HepG2 (cell line): ENCODE data around the gene SLC19A1. TPM values are rescaled to one million over a fixed set of nuclear protein-coding genes. Genes with fewer than 3 reads are reported as not detected.

ENCODE experiments used
- ATAC-seq: fragments of 200-7000 bp; cut with Tn5 transposase; 3 replicates; pipeline ENCODE4 v1.9.1; 2020; ENCODE audit warnings: mild to moderate bottlenecking, moderate library complexity
- BruUV-seq: library from RNA; stranded (reverse); fragments of 400-500 nt; replicated peaks from 2 replicates; lab custom pipeline; 2021; lab: Mats Ljungman, UMichigan
- CTCF ChIA-PET: fragments of 300-600 bp; formaldehyde crosslinking; extraction: SDS; loops from one replicate; lab custom pipeline; 2021; ENCODE audit warnings: low total read pairs, inconsistent platforms, low intra/inter-chr PET ratio; lab: Yijun Ruan, JAX
- POLR2A ChIA-PET: fragments of 350-600 bp; sonication (Branson Sonifier 250); formaldehyde crosslinking; loops from one replicate; lab custom pipeline; 2020; ENCODE audit warnings: antibody characterized with exemption, inconsistent platforms; lab: Yijun Ruan, JAX
- DNase-seq: peaks from one replicate; pipeline ENCODE4 v3.0.0-alpha.2; 2015; ENCODE audit warnings: low spot score
- FAIRE-seq: peaks from 3 replicates; lab custom pipeline; 2011; peaks lifted over from hg19 to GRCh38; lab: Jason Lieb, UNC
- H2AFZ ChIP-seq: one replicate; pipeline ENCODE4 v1.6.1; 2011; ENCODE audit warnings: low read length, inconsistent platforms
- H3K27ac ChIP-seq: fragments of 300-600 bp; 3 replicates; pipeline ENCODE4 v1.8.0; 2011; ENCODE audit warnings: mixed run types, mild to moderate bottlenecking, mixed read lengths, low read length, inconsistent platforms; ENCODE audit not compliant: insufficient read depth; ENCODE audit errors: extremely low read length
- H3K27me3 ChIP-seq, 2 experiments: fragments of 200-600 bp in 1 of 2; 2 replicates in 1 of 2; 3 replicates in 1 of 2; pipeline versions ENCODE4 v1.6.0 to v1.8.0; 2011; ENCODE audit warnings: low read length in 2 of 2, mild to moderate bottlenecking in 2 of 2, moderate library complexity in 2 of 2, inconsistent platforms in 1 of 2; ENCODE audit not compliant: insufficient read depth in 2 of 2, control insufficient read depth in 1 of 2
- H3K36me3 ChIP-seq, 2 experiments: fragments of 200-600 bp in 1 of 2; replicated peaks in 1 of 2; 2 replicates in 1 of 2; 3 replicates in 1 of 2; pipeline versions ENCODE4 v1.5.1 to v1.8.0; 2011; ENCODE audit warnings: low read length in 2 of 2, inconsistent platforms in 1 of 2; ENCODE audit not compliant: insufficient read depth in 2 of 2, control insufficient read depth in 1 of 2
- H3K4me1 ChIP-seq: 2 replicates; pipeline ENCODE4 v1.5.1; 2012; ENCODE audit warnings: low read length, inconsistent platforms; ENCODE audit not compliant: insufficient read depth
- H3K4me2 ChIP-seq: 2 replicates; pipeline ENCODE4 v1.6.0; 2011; ENCODE audit warnings: low read depth, low read length, inconsistent platforms
- H3K4me3 ChIP-seq, 3 experiments: fragments of 200-600 bp in 1 of 3; sonication (generic), shearing (Covaris generic) in 1 of 3; replicated peaks in 1 of 3; 2 replicates each; pipeline ENCODE4 v1.5.1; 2011 to 2016; ENCODE audit warnings: low read length in 3 of 3, inconsistent platforms in 2 of 3, low read depth in 2 of 3, mild to moderate bottlenecking in 2 of 3, control low read depth in 1 of 3, mixed read lengths in 1 of 3; ENCODE audit not compliant: insufficient read depth in 1 of 3
- H3K79me2 ChIP-seq: one replicate; pipeline ENCODE4 v1.6.1; 2011; ENCODE audit warnings: low read length, inconsistent platforms; ENCODE audit not compliant: insufficient read depth
- H3K9ac ChIP-seq: 2 replicates; pipeline ENCODE4 v1.6.0; 2011; ENCODE audit warnings: mild to moderate bottlenecking, low read depth, low read length, inconsistent platforms; ENCODE audit not compliant: insufficient read depth
- H3K9me3 ChIP-seq: 2 replicates; pipeline ENCODE4 v1.5.1; 2012; ENCODE audit warnings: mild to moderate bottlenecking, low read length
- H4K20me1 ChIP-seq: 2 replicates; pipeline ENCODE4 v1.6.0; 2011; ENCODE audit warnings: inconsistent platforms, mild to moderate bottlenecking, low read length, moderate library complexity; ENCODE audit not compliant: insufficient read depth
- NONO ChIP-seq, 2 experiments: fragments of 450-650 bp in 1 of 2; sonication (generic) in 1 of 2; formaldehyde crosslinking in 1 of 2; IDR thresholded peaks in 1 of 2; conservative IDR thresholded peaks in 1 of 2; 2 replicates each; pipeline versions ENCODE4 v1.6.1 to v1.8.0; 2017 to 2022; ENCODE audit warnings: mild to moderate bottlenecking in 1 of 2, missing genetic modification reagents in 1 of 2, moderate library complexity in 1 of 2
- WGBS: methylation state at CpG from one replicate; pipeline ENCODE4 v1.1.6; 2017; ENCODE audit warnings: low lambda C conversion rate; 5-methylcytosine and 5-hydroxymethylcytosine counted together
- in situ Hi-C: cut with HindIII; loops from 2 replicates; pipeline ENCODE4 v1.10.0; 2017; ENCODE audit warnings: low pct_unique_long_range_greater_than_20kb; ENCODE audit not compliant: extremely low pct_ligation_motif_present
- intact Hi-C: fragments of 100-400 bp; cut with micrococcal nuclease; formaldehyde crosslinking; loops from one replicate; pipeline ENCODE4 v1.10.0; 2022; ENCODE audit not compliant: unreplicated experiment
- polyA plus RNA-seq, 8 experiments: library from polyadenylated mRNA; depleted of rRNA in 3 of 8; stranded (reverse) in 7 of 8; unstranded in 1 of 8; fragments of >200 nt; fragmentation: Illumina TruSeq in 4 of 8; extraction: Trizol in 4 of 8; gene quantifications; 2 replicates each; pipeline versions ENCODE4 v1.2.1 to v1.2.3, GENCODE V29; 2011 to 2016; ENCODE audit warnings: low read depth in 4 of 8, missing spikeins in 1 of 8, mixed read lengths in 1 of 8; ENCODE audit not compliant: insufficient read depth in 1 of 8
- total RNA-seq, 5 experiments: library from RNA; depleted of rRNA; stranded (reverse); fragments of >200 nt; fragmentation: Illumina TruSeq; extraction: Trizol; gene quantifications; 2 replicates each; pipeline ENCODE4 v1.2.3, GENCODE V29; 2016; ENCODE audit warnings: low read depth in 1 of 5
- TF ChIP-seq, protein P1 (sequence below): sonication (generic); formaldehyde crosslinking; IDR thresholded peaks from 2 replicates; pipeline ENCODE4 v1.4.0; 2020; ENCODE audit warnings: missing genetic modification reagents, mild to moderate bottlenecking, borderline replicate concordance

Gene SLC19A1
- total and polyA plus RNA-seq, 2 of the 13 experiments (the other 11 are each of a cell fraction or from before 2014, with no cell fraction given), result 21.8 to 23.0 TPM

DNA sequence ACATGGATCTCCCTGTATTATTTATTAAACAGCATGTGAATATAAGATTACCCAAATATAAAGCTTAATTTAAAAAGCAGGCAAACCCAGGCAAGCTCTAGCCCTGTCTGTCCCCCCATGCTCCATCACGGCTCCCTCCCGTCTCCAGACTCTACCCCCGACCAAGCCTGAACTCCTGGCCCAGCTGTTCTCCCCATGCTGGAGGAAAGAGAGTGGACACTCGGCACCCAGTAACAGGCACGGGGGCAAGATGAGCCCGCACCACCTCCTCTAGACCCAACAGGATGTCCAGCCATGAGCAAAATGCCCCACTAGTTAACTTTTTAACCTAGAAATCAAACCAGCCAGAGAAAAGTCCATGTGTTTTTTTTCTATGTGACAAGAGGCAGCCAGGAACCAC, 19.3 kb downstream of the SLC19A1 start (continued):
- TF ChIP-seq, protein P1, sequence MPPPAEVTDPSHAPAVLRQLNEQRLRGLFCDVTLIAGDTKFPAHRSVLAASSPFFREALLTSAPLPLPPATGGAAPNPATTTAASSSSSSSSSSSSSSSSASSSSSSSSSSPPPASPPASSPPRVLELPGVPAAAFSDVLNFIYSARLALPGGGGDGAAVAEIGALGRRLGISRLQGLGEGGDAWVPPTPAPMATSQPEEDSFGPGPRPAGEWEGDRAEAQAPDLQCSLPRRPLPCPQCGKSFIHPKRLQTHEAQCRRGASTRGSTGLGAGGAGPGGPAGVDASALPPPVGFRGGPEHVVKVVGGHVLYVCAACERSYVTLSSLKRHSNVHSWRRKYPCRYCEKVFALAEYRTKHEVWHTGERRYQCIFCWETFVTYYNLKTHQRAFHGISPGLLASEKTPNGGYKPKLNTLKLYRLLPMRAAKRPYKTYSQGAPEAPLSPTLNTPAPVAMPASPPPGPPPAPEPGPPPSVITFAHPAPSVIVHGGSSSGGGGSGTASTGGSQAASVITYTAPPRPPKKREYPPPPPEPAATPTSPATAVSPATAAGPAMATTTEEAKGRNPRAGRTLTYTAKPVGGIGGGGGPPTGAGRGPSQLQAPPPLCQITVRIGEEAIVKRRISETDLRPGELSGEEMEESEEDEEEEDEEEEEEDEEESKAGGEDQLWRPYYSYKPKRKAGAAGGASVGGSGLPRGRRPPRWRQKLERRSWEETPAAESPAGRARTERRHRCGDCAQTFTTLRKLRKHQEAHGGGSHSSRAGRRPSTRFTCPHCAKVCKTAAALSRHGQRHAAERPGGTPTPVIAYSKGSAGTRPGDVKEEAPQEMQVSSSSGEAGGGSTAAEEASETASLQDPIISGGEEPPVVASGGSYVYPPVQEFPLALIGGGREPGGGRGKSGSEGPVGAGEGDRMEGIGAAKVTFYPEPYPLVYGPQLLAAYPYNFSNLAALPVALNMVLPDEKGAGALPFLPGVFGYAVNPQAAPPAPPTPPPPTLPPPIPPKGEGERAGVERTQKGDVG (CRISPR knock-in tag), result no peak

DNA sequence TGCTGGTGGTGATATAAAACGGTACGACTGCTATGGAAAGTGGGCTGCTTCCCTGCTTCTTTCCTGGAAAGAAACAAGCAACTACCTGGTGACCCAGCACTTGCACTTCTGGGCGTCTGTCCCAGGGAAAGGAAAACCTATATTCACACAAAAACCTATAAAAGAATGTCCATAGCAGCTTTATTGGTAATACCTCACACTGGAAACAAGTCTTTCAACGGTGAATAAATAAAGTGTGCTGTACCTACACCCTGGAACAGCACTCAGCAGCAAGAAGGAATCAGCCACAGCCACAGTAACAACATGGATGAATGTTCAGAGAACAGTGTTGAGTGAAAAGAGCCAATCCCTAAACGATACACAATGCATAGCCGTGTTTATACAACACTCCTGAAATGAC, 19.9 kb downstream of the SLC19A1 start:
- H3K4me3 ChIP-seq, result no peak overlapping the region
- no peak for TF ChIP-seq NONO (IDR thresholded peaks at IDR 0.05)
- no peak for TF ChIP-seq NONO (CRISPR knock-in tag; conservative IDR thresholded peaks at IDR 0.05)
- ATAC-seq (no peak), FAIRE-seq (no peak), DNase-seq (no peak)
- peaks cover 39% of the 10 kb centered on the region for H3K4me1 ChIP-seq
- WGBS, result 95% methylated on average over 6 of the region's 6 CpGs
- CTCF ChIA-PET, result no interaction called here
- no peak overlapping the region for H3K4me2 ChIP-seq
- H3K9me3 ChIP-seq, result peaks cover 25% of the 10 kb centered on the region
- H3K27me3 ChIP-seq, result no peaks in the 10 kb centered on the region
- in situ Hi-C loops (no loop called here), intact Hi-C loops (no loop called here)
- H3K36me3 ChIP-seq, result peaks cover 2 to 26% of the 10 kb centered on the region in 2 experiments; a peak in 1 of 5 replicates
- POLR2A ChIA-PET, result no interaction called here
- no peak overlapping the region for H2AFZ ChIP-seq
- no peak overlapping the region for H3K9ac ChIP-seq
- H3K27ac ChIP-seq, result no peak overlapping the region
- no peaks in the 10 kb centered on the region for H4K20me1 ChIP-seq
- BruUV-seq, result no TSS peak
- H3K79me2 ChIP-seq, result peaks cover 17% of the 10 kb centered on the region
